Thyroid gland (tissue), 4 donors: ENCODE measurements around the gene SUCLA2. TPM values are rescaled to one million over a fixed set of nuclear protein-coding genes. Genes with fewer than 3 reads are reported as not detected.

Source experiments
- DNase-seq, 2 donors: peaks; one replicate each; pipeline ENCODE4 v3.0.0-alpha.2; 2019
- H3K27ac ChIP-seq, 3 donors: fragments of 200-600 bp; sonication (generic); 1 replicate in 2 of 3; 2 replicates in 1 of 3; pipeline ENCODE4 v1.5.1; 2016 to 2019; ENCODE audit warnings: mild to moderate bottlenecking in 1 of 3, moderate library complexity in 1 of 3
- H3K27me3 ChIP-seq: fragments of 200-600 bp; sonication (generic); one replicate; pipeline ENCODE4 v1.5.1; 2019
- H3K36me3 ChIP-seq, 2 donors: fragments of 200-600 bp; sonication (generic); one replicate each; pipeline ENCODE4 v1.5.1; 2016 to 2019
- H3K4me1 ChIP-seq, 2 donors: fragments of 200-600 bp; sonication (generic); one replicate each; pipeline ENCODE4 v1.5.1; 2017 to 2019
- H3K4me3 ChIP-seq, 3 donors: fragments of 200-600 bp; sonication (generic); replicated peaks in 1 of 3; 1 replicate in 2 of 3; 2 replicates in 1 of 3; pipeline ENCODE4 v1.5.1; 2016; ENCODE audit warnings: mild to moderate bottlenecking in 1 of 3
- H3K9me3 ChIP-seq: fragments of 200-600 bp; sonication (generic); one replicate; pipeline ENCODE4 v1.5.1; 2017
- CTCF ChIP-seq, 6 experiments: fragments of 200-600 bp in 3 of 6; fragments of 450-650 bp in 3 of 6; sonication (generic) in 3 of 6; IDR thresholded peaks; one replicate each; pipeline ENCODE4 v1.5.1; 2016 to 2019; ENCODE audit warnings: antibody characterized with exemption in 6 of 6, mild to moderate bottlenecking in 2 of 6, inconsistent platforms in 1 of 6, moderate library complexity in 1 of 6
- POLR2A ChIP-seq, 2 donors: fragments of 450-650 bp; IDR thresholded peaks; one replicate each; pipeline ENCODE4 v1.6.1; 2017; ENCODE audit warnings: antibody characterized with exemption in 2 of 2, mild to moderate bottlenecking in 2 of 2, moderate library complexity in 1 of 2
- WGBS, 2 donors: methylation state at CpG; one replicate each; pipeline ENCODE4 v1.1.5; 2017; 5-methylcytosine and 5-hydroxymethylcytosine counted together
- intact Hi-C: fragments of 100-400 bp; cut with DNase I; formaldehyde crosslinking; loops from one replicate; pipeline ENCODE4 v1.15.1; 2023
- total RNA-seq, 4 donors: library from RNA; depleted of rRNA; stranded (reverse); fragments of >200 nt; gene quantifications; one replicate each; pipeline ENCODE4 v1.2.3, GENCODE V29; 2016

SUCLA2 gene
- total RNA-seq, 4 donors from 2014 or later: 51.7 to 81.6 (median 57.4) TPM

- Histone ChIP-seq H3K4me3 (no peak overlapping the region), H3K4me1 (no peaks in the 10 kb centered on the region), H3K27me3 (no peaks in the 10 kb centered on the region), H3K36me3 (peaks cover 0 to 17% of the 10 kb centered on the region in 2 donors), H3K27ac (no peak overlapping the region), H3K9me3 (no peaks in the 10 kb centered on the region)
- TF ChIP-seq POLR2A (IDR thresholded peaks at IDR 0.05) (no peak), CTCF (IDR thresholded peaks at IDR 0.05) (no peak)
- 94 to 97% methylated on average over 2 of the region's 2 CpGs for WGBS, 2 donors
- no peak for DNase-seq
- intact Hi-C loops: no loop called here
Observed at GRCh38 chr13:47983070-47983469, 18.0 kb downstream of the SUCLA2 start.

GRCh38 chr13:47976325-47976724, 24.7 kb downstream of the SUCLA2 start:
- no peak for DNase-seq
- 91 to 100% methylated on average over 1 of the region's 1 CpG for WGBS, 2 donors
- intact Hi-C loops: no loop called here
- Histone ChIP-seq H3K36me3 (peaks cover 7 to 10% of the 10 kb centered on the region in 2 donors), H3K4me1 (no peaks in the 10 kb centered on the region), H3K9me3 (no peaks in the 10 kb centered on the region), H3K4me3 (no peak overlapping the region), H3K27me3 (no peaks in the 10 kb centered on the region), H3K27ac (no peak overlapping the region)
- TF ChIP-seq CTCF (IDR thresholded peaks at IDR 0.05) (no peak), POLR2A (IDR thresholded peaks at IDR 0.05) (no peak)

GRCh38 chr13:47964863-47965262, 36.2 kb downstream of the SUCLA2 start:
- Histone ChIP-seq H3K9me3 (no peaks in the 10 kb centered on the region), H3K4me3 (no peak overlapping the region), H3K36me3 (peaks cover 0 to 16% of the 10 kb centered on the region in 2 donors), H3K27ac (no peak overlapping the region), H3K27me3 (no peaks in the 10 kb centered on the region), H3K4me1 (no peaks in the 10 kb centered on the region)
- WGBS, 2 donors: 96 to 97% methylated on average over 3 of the region's 3 CpGs
- DNase-seq: no peak
- no peak for TF ChIP-seq CTCF (IDR thresholded peaks at IDR 0.05)
- no peak for TF ChIP-seq POLR2A (IDR thresholded peaks at IDR 0.05)
- intact Hi-C loops: no loop called here

GRCh38 chr13:47962237-47962636, 38.8 kb downstream of the SUCLA2 start:
- H3K36me3 ChIP-seq: peaks cover 0 to 9% of the 10 kb centered on the region in 2 donors
- WGBS, 2 donors: 94 to 100% methylated on average over 1 of the region's 1 CpG
- no peaks in the 10 kb centered on the region for H3K27me3 ChIP-seq
- no peak overlapping the region for H3K27ac ChIP-seq
- TF ChIP-seq CTCF (IDR thresholded peaks at IDR 0.05): no peak
- no peak for TF ChIP-seq POLR2A (IDR thresholded peaks at IDR 0.05)
- H3K9me3 ChIP-seq: no peaks in the 10 kb centered on the region
- no peaks in the 10 kb centered on the region for H3K4me1 ChIP-seq
- no peak overlapping the region for H3K4me3 ChIP-seq
- intact Hi-C loops: no loop called here
- no peak for DNase-seq

GRCh38 chr13:47959468-47960247, 41.4 kb downstream of the SUCLA2 start:
- Histone ChIP-seq H3K9me3 (no peaks in the 10 kb centered on the region), H3K36me3 (peaks cover 0 to 3% of the 10 kb centered on the region in 2 donors), H3K4me1 (no peaks in the 10 kb centered on the region), H3K27me3 (no peaks in the 10 kb centered on the region), H3K4me3 (no peak overlapping the region), H3K27ac (no peak overlapping the region)
- WGBS, 2 donors: 96 to 98% methylated on average over 4 of the region's 4 CpGs
- no peak for DNase-seq
- TF ChIP-seq POLR2A (IDR thresholded peaks at IDR 0.05) (no peak), CTCF (IDR thresholded peaks at IDR 0.05) (no peak)
- intact Hi-C loops: no loop called here
